GM19023 (cell line): ENCODE results near the gene LCN9.

Source experiments
- ATAC-seq: cut with Tn5 transposase; IDR thresholded peaks from one replicate; pipeline ENCODE4 v1.9.1; 2021; ENCODE audit warnings: mild to moderate bottlenecking, moderate library complexity; ENCODE audit not compliant: unreplicated experiment

Gene LCN9

GRCh38 chr9:135696446-135696845 lies 33.3 kb downstream of the LCN9 start:
- no peak for ATAC-seq

- no peak for ATAC-seq
Observed at GRCh38 chr9:135697226-135697625, 34.1 kb downstream of the LCN9 start.

DNA sequence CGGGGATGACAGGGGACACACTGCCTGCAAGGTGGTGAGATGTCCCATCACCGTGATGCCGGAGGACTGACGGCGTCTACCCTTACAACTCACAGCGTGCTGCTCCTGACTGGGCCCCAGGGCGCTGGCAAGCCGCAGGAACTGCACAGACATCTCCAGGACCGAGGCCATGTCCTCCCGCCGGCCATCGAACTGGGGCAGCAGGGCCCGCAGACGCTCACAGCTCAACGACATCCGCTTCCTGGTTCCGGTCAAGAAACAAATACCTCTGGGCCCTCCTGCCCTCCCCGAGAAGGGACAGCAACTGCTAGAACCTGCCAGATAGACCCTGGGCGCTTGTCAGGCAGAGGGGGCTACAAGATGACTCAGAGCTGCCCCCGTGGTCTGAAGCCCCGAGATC lies 35.1 kb downstream of the LCN9 start:
- no peak for ATAC-seq

DNA sequence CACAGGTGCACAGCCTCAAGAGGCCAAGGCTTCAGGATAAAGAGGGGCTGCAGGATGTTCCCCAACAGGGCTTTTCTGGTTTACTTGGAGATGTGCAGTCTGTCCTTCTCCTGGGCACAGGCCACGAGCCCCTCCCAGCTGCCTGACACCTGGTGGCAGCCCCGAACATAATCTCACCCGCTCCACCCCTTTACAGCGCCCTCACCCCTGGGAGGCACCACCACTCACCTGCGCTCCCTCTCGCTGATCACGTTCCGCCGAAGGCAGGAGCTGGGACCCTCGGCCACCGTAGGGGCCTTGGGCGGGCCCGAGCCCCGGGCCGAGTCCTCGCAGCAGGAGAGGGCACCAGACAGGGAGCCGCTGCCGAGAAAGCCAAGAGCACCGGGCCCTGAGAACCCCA lies 35.7 kb downstream of the LCN9 start:
- ATAC-seq, result no peak

- ATAC-seq, result no peak
Observed at GRCh38 chr9:135699440-135699839, 36.3 kb downstream of the LCN9 start, which contains the start of gene SOHLH1. Gene SOHLH1 (minus strand): TSS chr9:135699481. CDS start chr9:135699467, 14 bp downstream.

- no peak for ATAC-seq
Observed at GRCh38 chr9:135700525-135700924, 37.4 kb downstream of the LCN9 start.

GRCh38 chr9:135701067-135701958 lies 38.2 kb downstream of the LCN9 start:
- no peak for ATAC-seq

DNA sequence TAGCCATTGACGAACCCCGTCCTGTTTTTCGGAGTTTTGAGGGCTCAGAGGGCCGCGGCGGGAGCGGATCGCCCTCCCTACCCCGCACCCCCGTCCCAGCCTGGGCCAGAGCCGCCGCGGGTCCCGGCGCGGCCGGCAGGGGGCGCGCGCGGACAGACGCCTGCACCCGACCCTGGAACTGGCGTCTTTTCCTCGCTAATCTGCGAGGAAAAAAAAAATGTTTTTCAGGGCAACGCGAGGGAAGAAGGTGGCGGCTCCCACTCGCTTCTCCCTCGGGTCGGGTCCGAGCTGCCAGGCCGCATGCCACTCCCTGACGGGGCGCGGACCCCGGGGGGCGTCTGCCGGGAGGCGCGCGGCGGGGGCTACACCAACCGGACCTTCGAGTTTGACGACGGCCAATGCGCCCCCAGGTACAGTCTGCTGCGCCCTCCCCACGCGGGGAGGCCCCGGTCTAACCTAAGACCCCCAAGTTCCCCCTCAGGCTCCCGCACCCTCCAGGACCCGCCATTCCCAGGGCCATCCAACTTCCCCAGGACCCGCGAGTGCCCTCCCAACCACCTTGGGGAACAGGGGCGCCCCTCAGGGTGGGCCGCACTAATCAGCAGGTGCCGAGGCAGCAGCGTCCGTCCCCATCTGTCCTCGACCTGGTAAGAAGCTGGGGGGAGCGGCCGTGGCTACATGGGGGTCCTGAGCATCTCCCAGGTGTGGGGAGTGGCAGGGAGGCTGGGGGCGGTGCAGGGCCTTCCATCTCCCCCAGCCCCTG lies 39.0 kb downstream of the LCN9 start, which contains the start of gene KCNT1:
TSS of gene KCNT1 (plus strand) at position 227 of the 763 bp plus-strand sequence. CDS start at position 301, 74 bp downstream.
- ATAC-seq, result no peak

DNA sequence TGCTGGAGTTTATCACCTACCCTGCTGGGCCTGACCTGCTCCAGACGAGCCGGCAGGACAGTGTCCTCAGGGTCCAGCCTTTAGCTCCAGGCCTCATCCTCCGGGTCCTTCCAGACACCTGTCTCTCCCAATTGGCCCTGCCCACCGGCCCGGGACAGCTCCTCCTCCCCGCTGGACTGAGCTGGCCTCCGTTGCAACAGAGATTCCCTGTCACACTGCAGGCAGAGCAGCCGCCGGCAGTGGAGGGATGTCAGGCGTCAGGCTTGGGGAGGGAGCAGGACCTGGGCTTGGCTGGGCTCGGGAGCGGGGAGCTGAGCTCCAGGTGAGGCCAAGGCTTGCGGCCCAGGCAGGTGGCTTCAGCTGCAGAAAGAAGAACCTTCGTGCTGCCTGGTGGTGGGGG lies 40.6 kb downstream of the LCN9 start:
- no peak for ATAC-seq

- no peak for ATAC-seq
Observed at GRCh38 chr9:135704483-135704882, 41.4 kb downstream of the LCN9 start.

DNA sequence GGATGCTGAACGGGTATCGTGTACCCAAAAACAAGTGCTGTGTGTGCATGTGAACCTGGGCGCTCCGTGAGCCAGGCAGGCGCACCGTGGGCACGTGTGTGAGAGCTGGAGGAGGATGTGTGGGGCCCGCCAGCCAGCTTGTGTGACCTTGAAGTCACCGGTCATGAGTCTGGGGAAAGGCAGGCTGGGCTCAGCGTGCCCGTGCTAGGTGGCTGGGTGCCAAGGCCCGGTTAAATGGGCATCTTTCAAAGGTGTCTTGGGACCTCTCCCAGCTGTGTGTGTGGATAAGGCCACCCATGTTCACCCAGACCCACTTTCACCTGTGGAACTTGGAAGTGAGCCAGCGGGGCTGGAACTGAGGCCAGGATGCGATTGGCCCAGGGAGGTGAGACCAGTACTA lies 42.3 kb downstream of the LCN9 start:
- no peak for ATAC-seq

GRCh38 chr9:135706288-135706687 lies 43.2 kb downstream of the LCN9 start:
- no peak for ATAC-seq

- ATAC-seq, result no peak
Observed at GRCh38 chr9:135707252-135708138, 44.4 kb downstream of the LCN9 start.

DNA sequence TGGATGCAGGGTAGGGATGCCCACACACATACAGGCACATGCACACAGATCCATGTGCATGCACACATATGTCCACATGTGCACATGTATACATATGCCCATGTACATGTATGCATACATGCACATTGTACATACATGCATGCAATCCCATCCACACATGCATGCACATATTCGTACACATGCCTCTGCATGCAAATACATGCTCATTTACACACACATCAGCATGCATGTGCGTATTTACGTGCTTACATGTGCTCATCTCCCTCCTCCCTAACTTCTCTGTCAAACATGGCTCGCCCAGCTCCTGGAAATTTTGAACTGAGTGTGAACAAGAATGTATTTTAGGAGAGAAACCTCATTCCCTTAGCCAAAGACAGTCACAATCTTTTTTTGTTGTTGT lies 45.1 kb downstream of the LCN9 start:
- no peak for ATAC-seq

DNA sequence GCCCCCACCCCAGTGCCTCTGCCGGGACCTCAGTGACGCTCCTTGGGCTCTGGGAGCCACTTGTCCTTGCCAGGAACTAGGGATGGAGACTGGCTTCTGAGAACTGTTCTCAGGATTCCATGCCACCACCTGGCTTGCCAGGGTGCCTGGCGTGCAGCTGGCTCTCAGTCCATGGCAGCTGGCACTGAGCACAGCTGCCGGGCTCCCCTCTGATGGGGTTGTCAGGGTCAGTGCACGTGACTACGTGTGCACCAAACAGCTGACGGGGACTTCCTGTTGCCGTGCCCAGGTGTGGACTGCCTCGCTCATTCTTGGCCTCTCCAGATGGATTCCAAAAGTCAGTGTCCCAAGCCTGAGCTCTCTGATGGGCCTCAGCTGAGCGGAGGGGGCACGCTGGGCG lies 48.3 kb downstream of the LCN9 start:
- no peak for ATAC-seq

DNA sequence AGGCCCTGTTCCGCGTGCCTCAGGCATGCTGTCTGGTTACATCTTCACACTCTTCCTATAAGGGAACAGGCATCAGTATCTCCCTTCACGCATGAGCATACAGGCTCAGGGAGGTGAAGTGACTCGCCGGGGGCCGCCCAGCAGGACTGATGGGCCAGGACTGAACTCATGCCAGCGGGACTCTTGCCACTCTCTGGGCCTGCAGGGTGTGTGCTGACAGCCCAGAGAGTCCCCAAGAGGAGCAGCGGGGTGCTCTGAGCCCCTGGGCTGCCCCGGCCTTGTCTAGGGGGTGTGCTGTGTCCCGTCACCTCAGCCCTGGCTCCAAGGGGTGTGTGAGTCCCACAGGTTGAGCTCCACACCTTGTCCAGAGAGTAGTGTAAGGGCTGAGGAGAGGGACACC lies 48.8 kb downstream of the LCN9 start:
- ATAC-seq, result no peak

GRCh38 chr9:135712613-135713295 lies 49.6 kb downstream of the LCN9 start:
- no peak for ATAC-seq

DNA sequence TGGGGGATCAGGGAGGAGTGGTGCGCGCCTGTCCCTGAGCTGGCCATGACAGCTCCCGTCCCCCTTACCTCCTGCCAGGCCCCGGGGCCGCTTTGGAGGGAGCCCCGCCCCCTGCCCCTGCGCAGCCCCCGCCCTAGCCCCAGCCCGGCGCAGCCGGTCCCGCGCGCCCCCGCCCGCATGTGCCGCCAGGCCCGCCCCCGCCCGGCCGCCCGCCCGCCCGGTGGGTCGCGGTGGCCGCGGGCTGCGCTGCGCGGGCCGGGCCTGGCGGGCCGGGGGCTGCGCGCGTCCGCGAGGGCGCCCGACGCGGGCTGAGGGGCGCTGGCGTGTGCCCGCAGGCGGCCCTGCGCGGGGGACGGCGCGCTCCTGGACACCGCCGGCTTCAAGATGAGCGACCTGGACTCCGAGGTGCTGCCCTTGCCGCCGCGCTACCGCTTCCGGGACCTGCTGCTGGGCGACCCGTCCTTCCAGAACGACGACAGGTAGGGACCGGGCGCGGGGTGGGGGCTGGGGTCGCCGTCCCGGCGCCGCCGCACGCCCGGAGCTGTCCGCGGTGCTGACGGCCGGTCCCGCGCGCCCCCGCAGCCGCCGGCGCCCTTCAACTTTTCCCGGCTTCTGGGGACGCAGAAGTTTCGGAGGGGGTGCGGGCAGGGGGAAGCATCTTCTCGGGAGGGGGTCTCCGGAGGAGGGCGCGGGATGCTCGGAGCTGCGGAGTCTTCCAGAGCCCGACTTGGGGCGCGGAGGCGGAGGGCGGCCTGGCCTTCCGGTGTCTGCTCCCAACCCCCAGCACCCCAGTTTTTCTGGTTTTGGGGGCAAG lies 51.3 kb downstream of the LCN9 start:
- ATAC-seq, result no peak

DNA sequence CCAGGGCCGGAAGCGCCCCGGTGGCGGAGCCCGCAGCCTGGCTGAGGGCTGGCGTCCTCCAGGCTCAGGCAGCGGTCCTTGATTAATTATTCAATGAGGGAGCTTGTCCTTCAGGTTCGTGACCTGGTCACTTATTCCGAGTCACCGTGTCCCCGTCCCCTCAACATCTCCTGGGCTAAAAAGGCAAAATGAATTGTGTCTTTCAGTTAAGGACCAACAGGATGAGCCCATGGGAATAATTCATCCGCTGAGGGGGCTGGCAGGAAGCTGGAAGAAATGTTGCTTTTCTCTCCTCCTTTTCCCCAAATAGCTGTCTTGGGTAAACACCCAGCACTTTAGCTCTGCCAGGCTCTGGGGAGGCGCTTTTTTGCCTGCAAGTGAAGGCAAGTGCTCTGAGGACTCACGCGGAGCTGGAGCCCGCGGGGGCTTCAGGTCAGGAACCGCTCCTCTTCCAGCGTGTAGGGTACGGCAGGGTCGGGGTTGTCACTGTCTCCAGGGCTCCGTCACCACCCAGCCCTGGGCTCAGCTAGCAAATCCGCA lies 52.0 kb downstream of the LCN9 start:
- ATAC-seq, result no peak
